GM18907 (cell line): ENCODE measurements around the gene SWSAP1.
"Not testable (repeated sequence)": the region's sequence is repeated elsewhere in the genome, so short reads cannot be mapped to it uniquely, and the experiment has no call there.

Source experiments
- ATAC-seq: cut with Tn5 transposase; IDR thresholded peaks from one replicate; pipeline ENCODE4 v1.9.1; 2021; ENCODE audit warnings: mild to moderate bottlenecking, moderate library complexity; ENCODE audit not compliant: unreplicated experiment

The SWSAP1 gene

DNA sequence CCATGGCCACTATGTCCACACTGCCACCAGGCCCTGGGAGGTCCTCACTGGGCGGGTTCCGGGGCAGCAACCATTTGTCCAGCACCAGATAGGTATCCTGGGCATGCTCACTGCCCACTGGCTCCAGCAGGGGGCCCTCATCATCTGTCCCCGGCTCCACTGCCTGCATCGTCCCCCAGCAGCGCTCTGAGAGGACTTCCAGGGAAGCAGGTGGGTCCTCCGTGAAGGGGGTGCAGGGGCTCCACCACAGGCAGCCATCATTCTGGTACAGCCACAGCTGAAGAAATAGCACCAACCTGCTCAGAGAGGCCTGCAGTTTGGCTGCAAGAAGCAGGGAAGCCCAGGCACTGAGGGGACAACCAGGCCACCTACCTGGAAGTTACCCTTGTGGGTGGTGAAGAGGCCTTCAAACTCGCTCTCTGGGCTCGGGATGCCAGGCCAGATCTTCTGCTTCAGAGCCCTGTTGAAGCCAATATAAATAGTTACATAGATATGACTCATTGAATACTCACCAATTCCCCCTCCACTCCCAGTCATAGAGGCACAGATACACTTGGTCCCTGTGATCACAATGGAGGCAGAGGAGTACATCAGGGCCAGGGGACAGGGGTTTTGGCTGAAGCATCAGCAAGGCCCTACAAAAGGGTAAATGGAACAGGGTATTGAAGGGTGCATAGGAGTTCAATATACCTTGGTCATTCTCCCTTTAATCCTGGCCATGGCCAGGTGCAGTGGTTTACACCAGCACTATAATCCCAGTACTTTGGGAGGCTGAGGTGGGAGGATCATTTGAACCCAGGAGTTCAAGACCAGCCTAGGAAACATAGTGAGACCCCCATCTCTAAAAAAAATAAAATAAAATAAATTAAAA, 4.1 kb downstream of the SWSAP1 start:
- ATAC-seq, result no peak

DNA sequence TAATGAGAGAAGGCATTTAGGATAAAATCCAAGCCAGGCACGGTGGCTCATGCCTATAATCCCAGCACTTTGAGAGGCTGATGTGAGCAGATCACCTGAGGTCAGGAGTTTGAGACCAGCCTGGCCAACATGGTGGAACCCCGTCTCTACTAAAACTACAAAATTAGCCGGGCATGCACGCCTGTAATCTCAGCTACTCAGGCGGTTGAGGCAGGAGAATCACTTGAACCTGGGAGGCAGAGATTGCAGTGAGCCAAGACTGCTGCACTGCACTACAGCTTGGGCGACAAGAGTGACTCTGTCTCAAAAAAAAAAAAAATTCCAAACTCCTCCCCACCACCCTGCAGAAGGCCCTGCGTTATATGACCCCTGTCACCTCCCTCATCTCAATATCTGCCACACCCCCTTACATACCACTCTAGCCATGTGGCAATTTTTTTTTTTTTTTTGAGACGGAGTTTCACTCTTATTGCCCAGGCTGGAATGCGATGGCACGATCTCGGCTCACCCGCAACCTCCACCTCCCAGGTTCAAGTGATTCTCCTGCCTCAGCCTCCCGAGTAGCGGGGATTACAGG, 4.9 kb downstream of the SWSAP1 start:
- ATAC-seq, result not testable (repeated sequence)

- no peak for ATAC-seq
Measured at GRCh38 chr19:11379857-11380350, 5.4 kb downstream of the SWSAP1 start.

DNA sequence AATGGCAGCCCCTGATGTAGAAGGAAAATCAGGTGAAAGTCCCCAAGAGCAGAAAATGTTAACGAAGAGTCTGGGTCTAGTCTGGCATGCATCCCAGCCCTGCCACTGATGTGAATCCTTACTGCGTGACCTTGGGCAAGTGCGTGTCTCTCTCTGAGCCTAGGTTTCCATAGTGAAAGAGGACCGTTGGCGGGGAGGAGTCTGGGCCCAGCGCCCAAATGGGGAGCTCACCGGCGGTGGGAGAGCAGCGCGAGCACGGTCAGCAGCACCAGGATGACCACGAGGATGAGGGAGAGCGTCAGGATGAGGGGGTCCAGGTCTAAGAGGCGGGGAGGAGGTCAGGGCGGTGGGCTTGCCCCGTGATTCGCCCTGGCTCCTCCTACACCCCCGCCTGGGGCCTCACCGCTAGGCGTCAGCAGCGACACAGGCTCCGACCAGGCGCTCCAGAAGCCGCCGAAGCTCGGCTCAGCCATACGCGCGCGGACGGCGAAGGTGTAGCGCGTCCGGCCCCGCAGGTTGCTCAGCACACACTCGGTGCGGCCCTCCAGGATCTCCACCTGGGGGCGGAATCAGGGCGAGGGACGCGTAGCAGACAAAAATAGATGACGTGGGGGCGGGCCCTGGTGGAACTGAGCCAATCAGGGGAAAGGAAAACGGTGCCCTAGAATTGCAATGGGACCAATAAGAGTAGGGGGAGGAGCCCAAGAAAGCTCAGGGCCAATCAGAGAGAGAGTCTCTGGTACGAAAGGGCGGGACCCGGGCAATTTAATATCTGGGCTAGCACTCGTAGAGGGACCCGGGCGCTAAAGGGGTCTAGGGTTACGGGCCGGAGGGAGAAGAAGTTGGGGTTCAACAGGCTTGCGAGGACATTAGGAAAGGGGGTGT, 6.4 kb downstream of the SWSAP1 start:
- ATAC-seq, result peak; percentile 76

- no peak for ATAC-seq
Measured at GRCh38 chr19:11382898-11383705, 8.6 kb downstream of the SWSAP1 start.

DNA sequence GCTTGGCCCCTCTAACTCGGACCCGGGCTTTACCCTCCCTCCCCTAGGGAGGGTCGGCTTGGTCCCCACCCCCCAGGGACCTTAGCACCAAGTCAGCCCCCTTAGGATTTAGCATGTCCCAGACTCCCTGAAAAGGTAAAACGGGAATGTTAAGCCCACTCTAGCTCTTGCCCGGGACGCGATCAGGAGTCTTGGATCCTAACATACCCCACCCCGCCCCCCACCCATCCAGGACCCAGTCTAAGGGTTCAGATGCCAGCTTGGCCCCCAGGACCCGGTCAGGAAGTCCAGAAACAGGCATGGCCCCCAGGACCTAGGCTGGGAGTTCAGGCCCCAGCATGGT, 9.2 kb downstream of the SWSAP1 start:
- ATAC-seq, result no peak

DNA sequence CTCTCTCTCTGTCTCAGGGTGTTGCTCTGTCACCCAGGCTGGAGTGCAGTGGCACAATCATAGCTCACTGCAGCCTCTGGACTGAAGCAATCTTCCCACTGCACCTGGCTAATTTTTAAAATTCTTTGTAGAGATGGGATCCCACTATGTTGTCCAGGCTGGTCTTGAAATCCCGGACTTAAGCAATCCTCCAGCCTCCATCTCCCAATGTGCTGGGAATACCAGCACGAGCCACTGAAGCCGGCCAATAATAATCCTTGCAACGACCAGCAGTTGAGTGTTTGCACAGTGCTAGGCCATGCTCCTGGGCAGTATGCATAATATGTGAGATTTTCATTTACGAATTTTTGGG, 10.3 kb downstream of the SWSAP1 start:
- ATAC-seq, result no peak

GRCh38 chr19:11387162-11388034, 12.9 kb downstream of the SWSAP1 start:
- ATAC-seq, result no peak

DNA sequence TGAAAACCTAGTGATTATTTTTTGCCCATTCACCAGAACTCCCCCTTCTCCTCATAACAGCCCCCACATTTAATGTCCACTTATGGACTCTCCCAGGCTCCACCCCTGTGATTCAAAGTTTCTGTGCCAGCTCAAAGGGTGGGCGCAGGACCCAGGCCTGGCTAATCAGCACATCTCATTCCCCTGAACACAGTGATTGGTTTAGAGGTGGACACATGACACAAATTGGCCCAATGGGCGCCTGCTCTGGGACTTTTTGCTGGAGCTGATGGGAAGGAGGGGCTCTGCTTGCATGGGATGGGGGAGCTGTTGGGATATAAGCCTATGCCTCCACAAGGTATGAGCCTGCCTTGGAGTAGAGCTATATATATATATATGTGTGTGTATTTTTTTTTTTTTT, 15.9 kb downstream of the SWSAP1 start:
- no peak for ATAC-seq

GRCh38 chr19:11390933-11391680, 16.6 kb downstream of the SWSAP1 start:
- no peak for ATAC-seq

DNA sequence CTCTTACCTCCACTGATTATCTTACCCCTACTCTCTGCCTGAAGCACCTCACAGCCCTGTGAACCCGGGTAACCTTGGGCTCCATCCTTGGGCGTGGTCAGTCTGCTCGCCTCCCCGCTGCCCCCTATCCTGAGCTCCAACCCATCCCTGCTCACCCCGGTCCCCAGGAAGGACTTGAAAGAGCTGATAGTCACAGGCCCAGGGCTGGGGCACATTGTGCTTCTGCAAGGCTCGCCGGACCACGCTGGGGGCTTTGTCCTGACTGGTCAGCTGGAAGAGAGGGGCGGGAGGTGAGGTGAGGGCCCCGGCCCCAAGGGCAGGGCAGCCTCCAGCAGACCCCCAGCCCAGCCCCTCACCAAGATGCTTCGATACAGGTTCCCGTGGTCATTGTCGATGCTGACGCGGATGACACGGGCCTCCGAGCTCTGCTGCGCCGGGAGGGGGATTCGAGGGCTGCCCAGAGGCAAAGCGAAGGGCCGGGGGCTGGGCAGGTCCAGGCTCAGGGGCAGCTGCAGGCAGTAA, 22.7 kb downstream of the SWSAP1 start:
- no peak for ATAC-seq

GRCh38 chr19:11399667-11400066, 25.2 kb downstream of the SWSAP1 start:
- ATAC-seq, result no peak

GRCh38 chr19:11400798-11401197, 26.3 kb downstream of the SWSAP1 start:
- ATAC-seq, result no peak

DNA sequence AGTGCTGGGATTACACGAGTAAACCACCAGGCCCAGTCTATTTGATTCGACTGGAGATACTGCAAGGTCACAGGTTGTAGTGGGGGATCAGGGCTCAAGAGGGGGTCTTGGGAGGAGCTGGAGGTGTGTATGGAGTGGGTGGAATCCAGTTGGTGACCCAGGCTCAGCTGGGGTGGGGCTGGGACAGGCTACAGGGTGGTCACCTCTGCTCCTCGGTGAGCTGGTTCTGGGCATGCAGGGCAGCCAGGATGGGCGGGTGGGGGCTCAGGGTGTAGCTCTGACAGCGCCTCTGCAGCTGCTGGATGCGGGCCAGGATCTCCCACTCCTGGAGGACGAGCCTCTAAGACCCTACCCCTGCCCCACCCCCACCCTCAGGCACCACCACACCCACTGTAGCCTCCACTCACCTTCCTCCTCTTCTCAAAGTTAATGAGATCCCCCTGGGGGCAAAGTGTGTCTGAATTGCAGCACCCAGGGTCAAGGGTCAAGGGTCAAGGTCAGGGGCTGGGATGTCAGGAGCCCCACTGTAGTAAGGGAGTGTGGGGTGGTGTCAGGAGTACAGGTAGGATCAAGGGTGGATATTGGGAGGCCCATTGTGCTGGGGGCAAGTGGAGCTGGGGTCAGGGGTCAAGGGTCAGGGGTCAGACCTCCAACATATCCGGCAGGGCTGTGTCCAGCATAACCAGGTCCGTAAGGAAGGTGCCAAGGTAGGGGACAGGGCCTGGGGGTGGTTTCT, 27.5 kb downstream of the SWSAP1 start:
- ATAC-seq, result no peak

DNA sequence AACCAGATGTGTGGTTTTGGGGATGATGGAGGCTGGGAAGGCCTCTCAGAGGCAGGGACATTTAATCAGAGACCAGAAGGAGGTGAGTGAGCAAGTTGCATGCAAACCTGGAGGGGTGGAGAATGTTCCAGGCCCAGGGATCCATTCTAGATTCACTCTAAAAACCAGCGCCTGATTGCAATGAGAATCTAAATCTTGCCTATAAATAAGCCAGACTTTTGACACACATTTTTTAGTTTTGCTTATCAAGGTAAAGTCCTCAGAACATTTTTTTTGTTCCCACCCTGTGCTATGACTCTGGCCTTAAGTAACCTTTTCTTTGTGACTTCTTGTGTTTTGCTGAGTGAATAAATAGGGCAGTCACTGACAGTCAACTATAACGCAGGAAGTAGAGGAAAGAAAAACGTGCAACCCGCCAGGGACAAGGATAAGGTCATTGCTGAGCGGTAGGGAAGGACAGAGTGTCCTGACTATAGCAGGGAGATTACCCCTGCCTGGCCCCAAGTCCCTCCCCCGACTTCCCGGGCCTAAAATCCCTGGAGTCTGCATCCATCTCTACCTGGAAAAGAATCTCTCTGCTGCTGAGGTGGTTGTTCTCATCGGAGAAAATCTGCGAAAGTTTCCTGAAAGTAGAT, 30.2 kb downstream of the SWSAP1 start:
- ATAC-seq, result no peak

- no peak for ATAC-seq
Measured at GRCh38 chr19:11405846-11406643, 31.6 kb downstream of the SWSAP1 start.

GRCh38 chr19:11406703-11407236, 32.3 kb downstream of the SWSAP1 start:
- ATAC-seq, result not testable (repeated sequence)
